Caco-2 (cell line): Measurements from ENCODE around the gene THBD. TPM values are rescaled to one million over a fixed set of nuclear protein-coding genes. Genes with fewer than 3 reads are reported as not detected.

Experiments used
- BruUV-seq: library from RNA; stranded (reverse); fragments of 400-500 nt; replicated peaks from 2 replicates; lab custom pipeline; 2021; lab: Mats Ljungman, UMichigan
- CTCF ChIA-PET: fragments of 300-600 bp; sonication (Branson Sonifier 250); formaldehyde crosslinking; loops from one replicate; lab custom pipeline; 2022; ENCODE audit warnings: antibody characterized with exemption; lab: Charles Lee
- POLR2A ChIA-PET: fragments of 300-600 bp; sonication (Branson Sonifier 250); formaldehyde crosslinking; loops from one replicate; lab custom pipeline; 2022; ENCODE audit warnings: antibody characterized with exemption; lab: Charles Lee
- DNase-seq, 2 experiments: peaks; one replicate each; pipeline versions ENCODE4 v3.0.0 to v3.0.0-alpha.2; 2020 to 2022
- H3K27me3 ChIP-seq: replicated peaks from 2 replicates; pipeline ENCODE4 v1.6.0; 2011; ENCODE audit warnings: low read length; ENCODE audit not compliant: control insufficient read depth, insufficient read depth
- H3K36me3 ChIP-seq: 2 replicates; pipeline ENCODE4 v1.5.1; 2011; ENCODE audit warnings: low read length; ENCODE audit not compliant: control insufficient read depth, insufficient read depth
- H3K4me1 ChIP-seq: fragments of 250-450 bp; sonication (Bioruptor Pico); 2 replicates; pipeline ENCODE4 v1.5.1; 2020; ENCODE audit warnings: mild to moderate bottlenecking
- H3K4me3 ChIP-seq: 2 replicates; pipeline ENCODE4 v1.5.1; 2011; ENCODE audit warnings: low read depth, mild to moderate bottlenecking, control low read depth, low read length
- H3K9me3 ChIP-seq: fragments of 250-450 bp; sonication (Bioruptor Pico); 2 replicates; pipeline ENCODE4 v1.5.1; 2020; ENCODE audit warnings: mild to moderate bottlenecking, moderate library complexity
- H3K27ac Mint-ChIP-seq: one replicate; pipeline ENCODE4 v1.8.0; 2022; ENCODE audit warnings: mixed read lengths; ENCODE audit not compliant: unreplicated experiment
- H3K27me3 Mint-ChIP-seq: one replicate; pipeline ENCODE4 v1.8.0; 2022; ENCODE audit warnings: mixed read lengths; ENCODE audit not compliant: insufficient read depth, unreplicated experiment
- H3K36me3 Mint-ChIP-seq: one replicate; pipeline ENCODE4 v1.8.0; 2022; ENCODE audit warnings: mild to moderate bottlenecking, mixed read lengths; ENCODE audit not compliant: insufficient read depth, unreplicated experiment
- H3K4me1 Mint-ChIP-seq: one replicate; pipeline ENCODE4 v1.8.0; 2022; ENCODE audit warnings: low read depth, mixed read lengths; ENCODE audit not compliant: unreplicated experiment
- H3K4me3 Mint-ChIP-seq: one replicate; pipeline ENCODE4 v1.8.0; 2022; ENCODE audit warnings: mild to moderate bottlenecking, moderate library complexity, mixed read lengths; ENCODE audit not compliant: unreplicated experiment
- H3K9me3 Mint-ChIP-seq: one replicate; pipeline ENCODE4 v1.8.0; 2022; ENCODE audit warnings: mixed read lengths; ENCODE audit not compliant: unreplicated experiment
- CTCF ChIP-seq, 2 experiments: fragments of 200-600 bp in 1 of 2; IDR thresholded peaks; 1 replicate in 1 of 2; 2 replicates in 1 of 2; pipeline versions ENCODE4 v1.5.1 to v1.8.0; 2011 to 2022; ENCODE audit warnings: antibody characterized with exemption in 1 of 2, control low read depth in 1 of 2, inconsistent platforms in 1 of 2, low read depth in 1 of 2, low read length in 1 of 2, mild to moderate bottlenecking in 1 of 2, moderate library complexity in 1 of 2; ENCODE audit not compliant: insufficient read depth in 1 of 2, severe bottlenecking in 1 of 2, unreplicated experiment in 1 of 2
- intact Hi-C: fragments of 100-400 bp; cut with micrococcal nuclease; formaldehyde crosslinking; loops from one replicate; pipeline ENCODE4 v1.10.0; 2022; ENCODE audit not compliant: unreplicated experiment
- total RNA-seq: library from RNA; stranded (reverse); gene quantifications from 2 replicates; pipeline ENCODE4 v1.2.3, GENCODE V29; 2022

Gene THBD
- total RNA-seq, 1 experiment from 2014 or later: 0.77 TPM

- Histone ChIP-seq H3K4me1 (no peaks in the 10 kb centered on the region), H3K9me3 (no peaks in the 10 kb centered on the region), H3K36me3 (no peaks in the 10 kb centered on the region), H3K4me3 (no peak overlapping the region), H3K27me3 (no peaks in the 10 kb centered on the region)
- ChIA-PET CTCF (no interaction called here), POLR2A (no interaction called here)
- no peak overlapping the region for H3K4me3 Mint-ChIP-seq
- DNase-seq: no peak
- no peak overlapping the region for H3K27ac Mint-ChIP-seq
- no TSS peak for BruUV-seq
- intact Hi-C loops: no loop called here
- no peaks in the 10 kb centered on the region for H3K9me3 Mint-ChIP-seq
- no peaks in the 10 kb centered on the region for H3K27me3 Mint-ChIP-seq
- peaks cover 5% of the 10 kb centered on the region for H3K36me3 Mint-ChIP-seq
- no peaks in the 10 kb centered on the region for H3K4me1 Mint-ChIP-seq
- no peak for TF ChIP-seq CTCF (IDR thresholded peaks at IDR 0.05; ENCODE audit: insufficient read depth in 1 of 2, low read depth in 1 of 2, low read length in 1 of 2, severe bottlenecking in 1 of 2, unreplicated experiment in 1 of 2)
Measured at GRCh38 chr20:23094927-23095326, 45.5 kb upstream of the THBD start.

GRCh38 chr20:23094213-23094896 is 44.9 kb upstream of the THBD start:
- Mint-ChIP-seq H3K4me3 (no peak overlapping the region), H3K27ac (no peak overlapping the region), H3K27me3 (no peaks in the 10 kb centered on the region), H3K4me1 (no peaks in the 10 kb centered on the region), H3K9me3 (no peaks in the 10 kb centered on the region), H3K36me3 (peaks cover 5% of the 10 kb centered on the region)
- H3K9me3 ChIP-seq: no peaks in the 10 kb centered on the region
- H3K4me3 ChIP-seq: no peak overlapping the region
- intact Hi-C loops: no loop called here
- BruUV-seq: no TSS peak
- no peak for DNase-seq
- no peaks in the 10 kb centered on the region for H3K27me3 ChIP-seq
- ChIA-PET POLR2A (no interaction called here), CTCF (no interaction called here)
- no peaks in the 10 kb centered on the region for H3K36me3 ChIP-seq
- no peak for TF ChIP-seq CTCF (IDR thresholded peaks at IDR 0.05; ENCODE audit: insufficient read depth in 1 of 2, low read depth in 1 of 2, low read length in 1 of 2, severe bottlenecking in 1 of 2, unreplicated experiment in 1 of 2)
- H3K4me1 ChIP-seq: no peaks in the 10 kb centered on the region

GRCh38 chr20:23093613-23094012 is 44.1 kb upstream of the THBD start:
- BruUV-seq: no TSS peak
- no peak for DNase-seq
- Mint-ChIP-seq H3K4me1 (no peaks in the 10 kb centered on the region), H3K9me3 (no peaks in the 10 kb centered on the region), H3K27ac (no peak overlapping the region), H3K36me3 (peaks cover 5% of the 10 kb centered on the region), H3K4me3 (no peak overlapping the region), H3K27me3 (no peaks in the 10 kb centered on the region)
- no peaks in the 10 kb centered on the region for H3K36me3 ChIP-seq
- POLR2A ChIA-PET: no interaction called here
- no peaks in the 10 kb centered on the region for H3K9me3 ChIP-seq
- no peak overlapping the region for H3K4me3 ChIP-seq
- H3K4me1 ChIP-seq: no peaks in the 10 kb centered on the region
- CTCF ChIA-PET: no interaction called here
- intact Hi-C loops: no loop called here
- TF ChIP-seq CTCF (IDR thresholded peaks at IDR 0.05; ENCODE audit: insufficient read depth in 1 of 2, low read depth in 1 of 2, low read length in 1 of 2, severe bottlenecking in 1 of 2, unreplicated experiment in 1 of 2): no peak
- no peaks in the 10 kb centered on the region for H3K27me3 ChIP-seq
